Brain microvascular endothelial cell (primary cell): ENCODE results near the gene PPP1R13B.

Source experiments
- DNase-seq: peaks from one replicate; pipeline ENCODE4 v3.0.0-alpha.2; 2020
- H3K27ac ChIP-seq: fragments of 250-450 bp; sonication (Bioruptor Pico); 2 replicates; pipeline ENCODE4 v1.5.1; 2020; ENCODE audit warnings: mild to moderate bottlenecking, moderate library complexity
- H3K27me3 ChIP-seq: fragments of 250-450 bp; sonication (Bioruptor Pico); replicated peaks from 2 replicates; pipeline ENCODE4 v1.5.1; 2020; ENCODE audit warnings: mild to moderate bottlenecking
- H3K36me3 ChIP-seq: fragments of 250-450 bp; sonication (Bioruptor Pico); replicated peaks from 2 replicates; pipeline ENCODE4 v1.5.1; 2020; ENCODE audit warnings: mild to moderate bottlenecking
- H3K4me3 ChIP-seq: 2 replicates; pipeline ENCODE4 v1.5.1; 2011; ENCODE audit warnings: low read depth, mild to moderate bottlenecking, control low read depth, low read length, moderate library complexity
- CTCF ChIP-seq: IDR thresholded peaks from 2 replicates; pipeline ENCODE4 v1.5.1; 2011; ENCODE audit warnings: low read depth, mild to moderate bottlenecking, moderate library complexity, low read length, control low read depth, inconsistent platforms; ENCODE audit errors: missing control alignments
- in situ Hi-C: cut with HindIII; loops from 2 replicates; pipeline ENCODE4 v1.10.0; 2017; ENCODE audit warnings: low sequenced_read_pairs, low pct_ligation_motif_present

PPP1R13B gene

GRCh38 chr14:103728141-103728540, 119.2 kb downstream of the PPP1R13B start:
- H3K4me3 ChIP-seq: no peak overlapping the region
- no peak for DNase-seq
- no peak for TF ChIP-seq CTCF
- H3K27ac ChIP-seq: no peak overlapping the region
- in situ Hi-C loops: no loop called here
- H3K36me3 ChIP-seq: peaks cover 14% of the 10 kb centered on the region
- no peaks in the 10 kb centered on the region for H3K27me3 ChIP-seq

- Histone ChIP-seq H3K4me3 (no peak overlapping the region), H3K27me3 (no peaks in the 10 kb centered on the region), H3K36me3 (peaks cover 14% of the 10 kb centered on the region), H3K27ac (no peak overlapping the region)
- TF ChIP-seq CTCF: no peak
- DNase-seq: no peak
- in situ Hi-C loops: no loop called here
These were observed 119.9 kb downstream of the PPP1R13B start for GRCh38 chr14:103727313-103727980.

GRCh38 chr14:103726474-103726873, 120.9 kb downstream of the PPP1R13B start:
- Histone ChIP-seq H3K4me3 (no peak overlapping the region), H3K36me3 (peaks cover 14% of the 10 kb centered on the region), H3K27me3 (no peaks in the 10 kb centered on the region), H3K27ac (no peak overlapping the region)
- in situ Hi-C loops: no loop called here
- TF ChIP-seq CTCF: no peak
- no peak for DNase-seq

- in situ Hi-C loops: no loop called here
- no peak for TF ChIP-seq CTCF
- Histone ChIP-seq H3K36me3 (peaks cover 14% of the 10 kb centered on the region), H3K4me3 (no peak overlapping the region), H3K27me3 (no peaks in the 10 kb centered on the region), H3K27ac (no peak overlapping the region)
- DNase-seq: no peak
These were observed 121.5 kb downstream of the PPP1R13B start for GRCh38 chr14:103725739-103726395.

- H3K4me3 ChIP-seq: no peak overlapping the region
- in situ Hi-C loops: no loop called here
- TF ChIP-seq CTCF: no peak
- H3K27me3 ChIP-seq: no peaks in the 10 kb centered on the region
- DNase-seq: no peak
- peaks cover 14% of the 10 kb centered on the region for H3K36me3 ChIP-seq
- no peak overlapping the region for H3K27ac ChIP-seq
These were observed 122.2 kb downstream of the PPP1R13B start for GRCh38 chr14:103725001-103725682.
